ENCODE data around the gene PODN.

PODN gene

DNA sequence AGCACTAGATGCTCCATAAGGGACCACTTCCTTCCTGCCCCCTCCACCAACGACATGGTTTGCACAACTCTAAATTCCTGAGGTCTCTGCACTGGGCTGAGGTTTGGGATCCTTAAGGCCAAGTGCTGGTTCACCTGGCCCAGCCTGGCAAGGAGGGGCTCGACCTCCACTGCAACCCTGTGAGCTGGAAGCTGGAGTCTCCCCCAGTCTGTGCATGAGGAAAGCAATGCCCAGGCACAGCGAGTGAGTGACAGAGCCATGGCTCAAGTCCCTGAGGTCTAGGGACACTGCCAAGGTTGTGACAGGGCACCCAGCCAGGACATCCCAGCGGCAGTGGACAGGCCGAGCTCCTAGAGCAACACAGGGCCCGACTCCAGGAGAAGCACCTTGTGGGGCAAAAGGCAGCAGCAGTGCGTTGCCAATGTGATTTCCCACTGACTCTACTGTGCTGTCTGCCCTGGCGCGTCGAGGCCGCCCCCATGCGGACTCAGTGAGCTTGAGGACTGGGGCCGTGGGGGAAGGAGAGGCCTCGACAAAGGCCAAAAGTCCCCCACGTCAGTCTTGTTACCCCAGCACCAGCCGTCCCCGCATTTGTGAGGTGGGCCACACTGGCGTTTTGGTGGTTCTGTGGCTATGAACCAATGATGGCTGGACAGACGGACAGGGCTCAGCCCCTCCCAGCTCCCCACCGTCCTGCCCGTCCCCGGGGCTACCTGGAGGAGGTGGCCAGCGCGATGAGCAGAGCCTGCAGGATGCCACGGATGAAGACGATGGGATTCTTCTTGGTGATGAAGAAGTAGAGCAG lies 30.0 kb downstream of the PODN start:
- H3K27ac ChIP-seq (ENCODE audit: low read length), result no peak overlapping the region
- H3K9me3 ChIP-seq (ENCODE audit: insufficient read depth, low read length), result no peaks in the 10 kb centered on the region
- no peak overlapping the region for H3K4me3 ChIP-seq (ENCODE audit: low read length)
- no peak overlapping the region for H3K9ac ChIP-seq (ENCODE audit: low read length)
- H3K79me2 ChIP-seq (ENCODE audit: low read length), result no peaks in the 10 kb centered on the region
- no peak overlapping the region for H3K4me2 ChIP-seq (ENCODE audit: low read length)
- no peaks in the 10 kb centered on the region for H3K27me3 ChIP-seq (ENCODE audit: low read depth, low read length)
- TF ChIP-seq EZH2phosphoT487 (IDR thresholded peaks at IDR 0.05; ENCODE audit: low read depth), result no peak
- TF ChIP-seq, protein P1, sequence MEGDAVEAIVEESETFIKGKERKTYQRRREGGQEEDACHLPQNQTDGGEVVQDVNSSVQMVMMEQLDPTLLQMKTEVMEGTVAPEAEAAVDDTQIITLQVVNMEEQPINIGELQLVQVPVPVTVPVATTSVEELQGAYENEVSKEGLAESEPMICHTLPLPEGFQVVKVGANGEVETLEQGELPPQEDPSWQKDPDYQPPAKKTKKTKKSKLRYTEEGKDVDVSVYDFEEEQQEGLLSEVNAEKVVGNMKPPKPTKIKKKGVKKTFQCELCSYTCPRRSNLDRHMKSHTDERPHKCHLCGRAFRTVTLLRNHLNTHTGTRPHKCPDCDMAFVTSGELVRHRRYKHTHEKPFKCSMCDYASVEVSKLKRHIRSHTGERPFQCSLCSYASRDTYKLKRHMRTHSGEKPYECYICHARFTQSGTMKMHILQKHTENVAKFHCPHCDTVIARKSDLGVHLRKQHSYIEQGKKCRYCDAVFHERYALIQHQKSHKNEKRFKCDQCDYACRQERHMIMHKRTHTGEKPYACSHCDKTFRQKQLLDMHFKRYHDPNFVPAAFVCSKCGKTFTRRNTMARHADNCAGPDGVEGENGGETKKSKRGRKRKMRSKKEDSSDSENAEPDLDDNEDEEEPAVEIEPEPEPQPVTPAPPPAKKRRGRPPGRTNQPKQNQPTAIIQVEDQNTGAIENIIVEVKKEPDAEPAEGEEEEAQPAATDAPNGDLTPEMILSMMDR (IDR thresholded peaks at IDR 0.05; ENCODE audit: low read depth, low read length), result no peak
- H4K20me1 ChIP-seq (ENCODE audit: insufficient read depth, low read length), result no peaks in the 10 kb centered on the region
- H3K36me3 ChIP-seq (replicated peaks; ENCODE audit: low read depth, low read length), result no peaks in the 10 kb centered on the region
- H3K4me1 ChIP-seq (ENCODE audit: low read length), result no peaks in the 10 kb centered on the region
- H2AFZ ChIP-seq (ENCODE audit: low read depth, low read length), result no peak overlapping the region

DNA sequence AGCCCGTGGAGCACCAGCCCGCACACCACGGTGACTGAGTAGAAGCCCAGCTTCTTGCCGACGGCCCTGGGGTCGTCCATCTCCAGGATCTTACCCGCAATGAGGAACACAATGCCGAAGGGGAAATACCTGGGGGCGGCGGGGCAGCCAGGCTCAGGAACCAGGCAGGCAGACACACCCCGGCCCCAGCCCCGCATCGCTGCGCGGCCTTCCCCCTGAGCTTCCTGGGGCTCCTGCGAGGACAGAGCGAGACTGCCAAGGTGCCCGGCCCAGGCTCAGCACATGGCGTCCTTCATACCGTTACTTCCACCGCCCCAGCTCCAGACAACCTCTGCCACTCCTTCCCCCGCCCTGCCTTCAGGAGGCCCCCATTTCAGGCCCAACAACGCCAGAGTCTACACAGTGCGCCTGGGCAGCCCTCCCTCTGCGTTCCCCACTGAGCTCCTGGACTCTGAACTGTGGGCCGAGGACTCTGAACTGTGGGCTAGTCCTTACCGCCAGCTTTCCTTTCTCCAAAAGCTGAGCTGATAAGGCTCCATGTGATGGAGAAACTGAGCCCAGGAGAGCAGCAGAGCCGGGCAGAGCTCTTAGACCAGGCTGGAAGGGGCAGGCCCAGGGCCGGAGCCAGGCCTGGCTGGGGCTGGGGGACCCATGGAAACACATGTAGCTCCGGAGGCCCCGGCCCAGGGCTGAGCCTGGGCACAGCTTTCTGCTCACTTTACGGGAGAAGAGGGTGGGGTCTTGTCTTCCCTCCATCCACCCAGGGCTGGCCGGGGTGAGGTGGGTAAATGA lies 30.8 kb downstream of the PODN start:
- Histone ChIP-seq H3K4me1 (ENCODE audit: low read length) (no peaks in the 10 kb centered on the region), H3K36me3 (replicated peaks; ENCODE audit: low read depth, low read length) (no peaks in the 10 kb centered on the region), H3K27me3 (ENCODE audit: low read depth, low read length) (no peaks in the 10 kb centered on the region), H3K4me3 (ENCODE audit: low read length) (no peak overlapping the region), H4K20me1 (ENCODE audit: insufficient read depth, low read length) (no peaks in the 10 kb centered on the region), H3K9ac (ENCODE audit: low read length) (no peak overlapping the region), H3K4me2 (ENCODE audit: low read length) (no peak overlapping the region), H2AFZ (ENCODE audit: low read depth, low read length) (no peak overlapping the region), H3K9me3 (ENCODE audit: insufficient read depth, low read length) (no peaks in the 10 kb centered on the region), H3K79me2 (ENCODE audit: low read length) (no peaks in the 10 kb centered on the region), H3K27ac (ENCODE audit: low read length) (no peak overlapping the region)
- TF ChIP-seq EZH2phosphoT487 (IDR thresholded peaks at IDR 0.05; ENCODE audit: low read depth), result no peak
- TF ChIP-seq, protein P1 (IDR thresholded peaks at IDR 0.05; ENCODE audit: low read depth, low read length), result no peak

DNA sequence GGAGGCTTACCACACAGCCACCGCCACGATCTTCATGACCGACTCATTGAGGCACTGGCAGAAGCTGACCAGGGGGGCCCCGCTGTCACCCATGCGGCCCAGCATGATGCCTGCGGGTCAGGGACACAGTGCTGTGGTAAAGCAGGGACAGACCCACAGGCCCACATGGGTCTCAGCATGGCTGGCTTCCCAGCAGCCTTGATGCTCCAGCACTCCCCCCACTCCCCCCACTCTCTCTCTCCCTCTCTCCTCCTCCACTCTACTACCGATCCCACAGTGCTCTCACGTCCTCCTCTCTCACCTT lies 31.4 kb downstream of the PODN start:
- Histone ChIP-seq H3K4me2 (ENCODE audit: low read length) (no peak overlapping the region), H3K4me1 (ENCODE audit: low read length) (no peaks in the 10 kb centered on the region), H3K79me2 (ENCODE audit: low read length) (no peaks in the 10 kb centered on the region), H4K20me1 (ENCODE audit: insufficient read depth, low read length) (no peaks in the 10 kb centered on the region), H3K27ac (ENCODE audit: low read length) (no peak overlapping the region), H3K9ac (ENCODE audit: low read length) (no peak overlapping the region), H3K9me3 (ENCODE audit: insufficient read depth, low read length) (no peaks in the 10 kb centered on the region), H3K27me3 (ENCODE audit: low read depth, low read length) (no peaks in the 10 kb centered on the region), H3K4me3 (ENCODE audit: low read length) (no peak overlapping the region), H3K36me3 (replicated peaks; ENCODE audit: low read depth, low read length) (no peaks in the 10 kb centered on the region), H2AFZ (ENCODE audit: low read depth, low read length) (no peak overlapping the region)
- no peak for TF ChIP-seq EZH2phosphoT487 (IDR thresholded peaks at IDR 0.05; ENCODE audit: low read depth)
- TF ChIP-seq, protein P1 (IDR thresholded peaks at IDR 0.05; ENCODE audit: low read depth, low read length), result no peak

DNA sequence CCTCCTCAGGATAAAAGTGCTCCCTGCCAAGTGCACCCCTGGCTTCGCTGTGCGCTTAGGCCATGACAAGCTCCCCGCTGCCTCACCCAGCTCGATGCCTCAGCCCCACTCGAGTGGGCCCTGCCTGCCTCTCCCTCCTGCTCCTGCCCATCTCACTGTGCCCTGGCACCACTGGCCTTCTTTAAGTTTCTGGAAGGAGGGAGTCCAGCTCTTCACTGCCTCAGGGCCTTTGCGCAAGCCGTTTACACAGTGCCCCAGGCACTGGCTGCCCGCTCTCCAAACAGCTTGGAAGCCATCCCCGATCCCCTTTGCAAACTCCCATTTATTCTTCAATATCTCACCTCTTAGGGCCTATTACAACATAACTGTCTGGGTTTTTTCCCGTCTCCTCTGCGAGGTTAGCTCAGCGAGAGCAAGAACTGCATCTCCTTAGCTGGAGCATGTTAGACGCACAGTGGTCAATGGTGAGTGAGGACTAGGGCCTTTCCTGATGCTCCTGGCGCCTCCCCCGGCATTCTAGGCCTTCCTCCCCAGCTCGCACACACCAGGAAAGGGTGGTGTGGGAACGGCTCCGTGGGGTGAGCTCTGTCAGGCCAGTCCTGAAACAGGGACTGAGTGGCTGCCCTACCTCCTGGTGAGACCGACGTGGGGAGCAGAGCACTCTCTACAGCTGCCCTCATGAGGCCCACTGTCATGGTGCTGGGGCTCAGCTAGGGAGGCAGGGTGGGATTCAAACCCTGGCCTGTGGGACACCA lies 31.9 kb downstream of the PODN start:
- Histone ChIP-seq H3K79me2 (ENCODE audit: low read length) (no peaks in the 10 kb centered on the region), H3K9me3 (ENCODE audit: insufficient read depth, low read length) (no peaks in the 10 kb centered on the region), H4K20me1 (ENCODE audit: insufficient read depth, low read length) (no peaks in the 10 kb centered on the region), H3K4me1 (ENCODE audit: low read length) (no peaks in the 10 kb centered on the region), H3K27ac (ENCODE audit: low read length) (no peak overlapping the region), H3K27me3 (ENCODE audit: low read depth, low read length) (no peaks in the 10 kb centered on the region), H3K36me3 (replicated peaks; ENCODE audit: low read depth, low read length) (no peaks in the 10 kb centered on the region), H3K4me3 (ENCODE audit: low read length) (no peak overlapping the region), H3K9ac (ENCODE audit: low read length) (no peak overlapping the region), H2AFZ (ENCODE audit: low read depth, low read length) (no peak overlapping the region), H3K4me2 (ENCODE audit: low read length) (no peak overlapping the region)
- no peak for TF ChIP-seq EZH2phosphoT487 (IDR thresholded peaks at IDR 0.05; ENCODE audit: low read depth)
- TF ChIP-seq, protein P1 (IDR thresholded peaks at IDR 0.05; ENCODE audit: low read depth, low read length), result no peak
